HS-27A (cell line): ENCODE data around the gene ITGA1.
"Not testable (repeated sequence)": the region's sequence is repeated elsewhere in the genome, so short reads cannot be mapped to it uniquely, and the experiment has no call there.

Source experiments
- DNase-seq: peaks from one replicate; pipeline ENCODE4 v3.0.0-alpha.2; 2012; ENCODE audit warnings: low read depth, missing footprints

Gene ITGA1

DNA sequence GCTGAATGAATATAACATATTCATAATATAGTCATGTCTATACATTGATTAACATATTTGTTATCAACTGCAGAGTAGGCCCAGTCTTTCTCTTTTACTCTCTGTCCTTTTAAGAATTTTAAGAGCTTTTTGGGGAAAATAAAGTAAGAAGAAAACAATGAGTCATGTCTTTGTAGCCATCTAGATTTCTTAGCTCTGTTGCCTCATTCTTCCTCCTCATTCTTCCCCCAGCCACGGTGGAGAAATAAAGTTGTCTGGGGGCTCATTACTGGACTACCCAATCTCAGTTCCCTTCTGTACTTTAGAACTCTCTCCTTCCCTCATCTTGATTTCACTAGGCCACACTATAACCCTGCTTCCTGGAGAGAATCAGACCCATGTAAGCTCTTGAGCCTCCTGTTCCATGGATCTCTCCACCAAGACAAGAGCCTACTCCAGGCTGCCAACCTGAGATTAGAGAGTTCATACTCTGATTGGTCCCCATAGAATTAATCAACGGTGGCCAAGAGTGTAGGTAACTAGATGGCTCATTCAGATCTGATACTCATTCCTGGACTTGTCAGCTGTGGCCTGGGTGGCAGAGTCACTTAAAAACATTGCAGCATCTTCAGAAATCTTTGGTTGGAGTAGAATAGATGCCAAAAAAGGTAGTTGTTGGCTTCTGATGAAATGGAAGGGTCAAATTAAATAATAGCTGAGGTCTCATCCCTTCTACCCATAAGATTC lies 44.2 kb downstream of the ITGA1 start:
- DNase-seq, result no peak

DNA sequence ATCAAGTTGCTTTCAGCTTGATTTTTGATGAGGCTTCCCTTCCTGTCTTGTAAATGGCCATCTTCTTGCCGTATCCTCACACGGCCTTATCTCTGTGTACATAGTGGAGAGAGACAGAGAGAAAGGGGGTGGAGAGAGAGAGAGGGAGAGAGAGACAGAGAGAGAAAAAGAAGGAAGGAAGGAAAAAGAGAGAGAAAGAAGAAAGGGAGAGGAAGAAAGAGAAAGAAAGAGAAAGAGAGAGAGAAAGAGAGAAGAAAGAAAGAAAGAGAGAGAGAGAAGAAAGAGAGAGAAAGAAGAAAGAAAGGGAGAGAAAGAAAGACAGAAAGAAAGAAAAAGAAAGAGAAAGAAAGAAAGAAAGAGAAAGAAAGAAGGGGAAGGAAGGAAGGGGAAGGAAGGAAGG lies 46.6 kb downstream of the ITGA1 start:
- DNase-seq, result no peak

DNA sequence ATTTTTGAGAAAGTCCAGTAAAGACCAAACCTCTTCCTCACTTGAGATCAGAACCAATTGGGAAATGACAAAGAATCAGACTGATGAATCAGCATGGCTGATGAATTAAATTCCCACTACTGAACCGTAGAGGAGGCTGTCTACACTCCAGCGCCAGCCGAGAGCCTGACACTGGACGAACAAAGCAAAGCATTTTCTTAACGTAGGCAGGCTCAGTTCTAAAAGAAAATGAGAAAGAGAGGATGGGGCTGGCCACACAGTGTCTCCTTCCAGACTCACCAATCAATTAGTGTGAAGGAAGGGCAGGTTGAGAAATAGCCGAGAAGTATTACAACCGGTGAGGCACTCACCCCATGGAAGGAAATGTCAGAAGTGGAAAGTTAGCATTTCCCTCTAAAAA lies 49.4 kb downstream of the ITGA1 start:
- no peak for DNase-seq

DNA sequence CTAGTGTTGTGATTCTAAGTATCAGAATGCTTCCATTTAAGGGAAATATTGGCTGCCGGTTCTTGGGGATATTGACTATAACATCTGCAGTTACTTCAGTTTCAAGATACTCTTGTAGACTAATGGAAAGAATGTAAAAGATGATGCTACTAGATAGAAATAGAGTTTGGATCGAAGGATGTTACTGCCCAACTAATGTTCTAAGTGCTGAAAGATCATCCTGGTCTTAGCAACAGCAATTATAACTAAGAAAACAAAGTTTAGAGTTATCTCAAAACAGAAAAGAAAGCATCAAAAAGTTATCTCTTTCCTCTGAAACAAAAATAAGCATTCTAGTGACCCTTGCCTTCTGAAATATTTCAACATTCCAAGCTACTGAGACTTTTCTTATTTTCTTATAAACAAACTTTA lies 49.9 kb downstream of the ITGA1 start:
- no peak for DNase-seq

DNA sequence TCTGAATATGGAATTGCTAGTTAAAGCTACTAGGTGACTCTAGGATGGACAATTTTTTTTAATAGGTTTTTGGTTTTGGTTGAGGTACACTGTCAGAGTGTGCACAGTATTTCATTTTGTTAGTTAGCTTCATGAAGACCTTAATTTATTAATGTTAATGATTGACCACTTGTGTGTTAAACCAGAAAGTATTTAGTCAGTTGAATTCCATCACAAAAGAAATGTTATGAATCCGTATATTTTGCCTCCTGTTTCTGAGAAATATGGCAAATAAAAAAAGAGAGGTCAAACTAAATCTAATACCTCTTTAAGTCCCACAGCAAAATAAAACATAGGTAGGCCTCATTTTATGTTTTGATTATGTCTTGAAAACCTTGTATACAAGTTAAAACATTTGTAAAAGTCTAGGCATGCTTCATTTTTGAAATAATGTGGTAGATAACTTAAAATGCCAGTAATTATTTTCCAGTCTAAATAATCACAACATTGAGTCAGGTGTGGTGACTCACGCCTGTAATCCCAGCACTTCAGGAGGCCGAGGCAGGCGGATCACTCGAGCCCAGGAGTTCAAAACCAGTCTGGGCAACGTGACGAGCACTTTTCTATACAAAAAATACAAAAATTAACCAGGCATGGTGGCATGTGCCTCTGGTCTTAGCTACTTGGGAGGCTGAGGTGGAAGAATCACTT lies 50.8 kb downstream of the ITGA1 start:
- DNase-seq, result no peak

DNA sequence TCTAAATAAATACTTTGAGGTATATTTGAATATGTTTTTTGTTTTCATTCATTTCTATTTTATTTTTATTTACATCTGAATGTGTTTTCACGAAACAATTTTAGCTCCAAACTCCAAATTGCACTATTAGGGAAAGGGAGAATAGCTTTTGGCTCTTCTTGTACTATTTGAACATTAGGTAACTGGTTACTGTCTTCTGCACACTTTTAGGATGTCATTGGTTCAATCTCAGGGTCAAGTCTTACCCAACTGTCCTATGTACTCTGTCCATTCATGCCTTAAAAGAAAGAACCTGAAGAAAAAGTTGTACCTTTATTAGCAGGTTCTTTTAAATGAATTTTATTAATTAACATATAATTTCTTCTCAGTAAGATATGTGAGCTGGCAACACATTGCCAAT lies 51.6 kb downstream of the ITGA1 start:
- DNase-seq, result no peak

DNA sequence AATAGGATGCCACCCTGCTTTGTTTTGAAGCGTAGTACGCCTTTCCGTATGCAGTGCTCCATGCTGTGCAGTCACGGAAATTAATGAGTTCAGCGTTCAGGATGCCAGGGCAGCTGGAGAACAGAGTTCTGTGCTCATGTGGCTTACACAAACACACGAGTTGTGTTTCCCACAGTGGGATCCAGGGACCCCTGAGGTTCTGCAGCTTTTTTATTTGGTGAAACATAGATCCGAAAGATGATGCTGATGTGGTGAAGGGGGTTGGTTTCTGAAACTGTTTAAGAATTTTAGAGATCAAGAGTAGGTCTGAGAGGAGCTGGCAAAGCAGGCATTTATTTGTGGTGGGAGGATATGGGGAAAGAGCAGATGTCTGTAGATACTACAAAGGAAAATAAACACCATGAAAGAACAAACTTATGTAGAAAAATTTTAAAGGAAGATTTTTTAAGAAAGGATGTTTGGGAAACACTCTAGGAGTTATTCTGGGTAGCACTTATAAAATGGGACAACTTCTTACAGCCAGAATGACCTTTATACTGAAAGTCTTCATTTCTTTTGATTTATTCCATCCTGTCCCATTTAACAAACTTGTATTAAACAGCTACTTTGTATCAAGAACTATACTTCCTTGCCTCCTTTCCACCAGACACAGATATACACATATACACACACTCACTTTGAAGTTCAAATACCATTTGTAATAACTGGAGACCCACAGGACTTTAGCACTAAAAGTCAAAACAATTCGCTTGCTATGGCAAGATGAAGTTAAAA lies 52.7 kb downstream of the ITGA1 start:
- no peak for DNase-seq

DNA sequence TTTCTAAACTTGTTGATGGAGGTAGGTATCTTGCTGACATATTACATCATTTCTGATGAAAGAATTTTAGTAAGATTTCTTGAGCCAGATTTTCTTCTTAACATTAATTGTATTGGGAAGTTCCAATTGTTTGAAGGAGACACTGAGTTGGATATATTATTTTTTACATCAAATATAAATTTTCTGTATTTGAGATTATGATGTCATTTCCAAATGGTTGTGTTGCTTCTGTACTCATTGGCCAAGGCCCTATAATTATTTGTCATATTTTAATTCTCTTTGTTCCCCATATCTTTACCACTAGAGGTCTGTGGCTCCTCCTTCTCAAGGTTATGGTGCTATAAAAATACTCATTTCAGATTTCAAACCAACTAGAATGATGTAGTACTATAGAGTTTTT lies 53.4 kb downstream of the ITGA1 start:
- DNase-seq, result no peak

DNA sequence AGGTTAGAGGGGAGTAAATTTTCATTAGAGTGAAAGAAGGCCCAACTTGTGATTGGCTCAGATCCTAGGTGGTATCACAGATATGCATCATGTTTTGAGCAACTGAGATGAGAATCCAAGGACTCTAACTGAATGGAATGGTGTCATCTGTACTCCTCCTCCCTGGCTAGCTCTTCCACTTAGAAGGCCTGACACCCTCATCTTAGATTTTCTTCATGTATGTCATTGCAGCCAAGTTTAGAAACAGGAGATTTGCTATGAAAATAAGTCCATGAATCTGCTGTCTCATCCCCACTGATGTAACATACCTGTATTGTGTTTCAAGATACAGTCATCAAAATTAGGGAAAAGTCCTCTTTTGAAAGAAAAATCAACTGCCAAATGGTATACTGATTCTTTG lies 54.4 kb downstream of the ITGA1 start:
- DNase-seq, result no peak

DNA sequence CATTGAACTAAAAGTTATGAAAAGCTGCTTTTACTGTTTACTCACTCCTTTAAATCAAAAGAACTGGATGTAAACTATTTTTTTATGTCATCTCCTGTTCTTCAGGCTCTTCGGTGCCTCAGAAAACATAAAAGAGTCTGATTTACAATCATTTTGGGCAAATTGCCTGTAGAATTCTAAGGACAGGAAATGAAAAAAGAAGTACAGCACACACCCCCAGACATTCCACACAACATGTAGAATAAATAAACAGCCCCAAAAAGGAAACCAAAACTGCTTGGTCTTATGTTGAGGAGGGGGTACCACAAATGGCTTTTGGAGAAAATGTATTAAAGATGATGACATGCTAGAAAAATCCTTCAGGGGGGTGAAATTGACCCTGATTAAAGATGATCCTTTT lies 57.2 kb downstream of the ITGA1 start:
- no peak for DNase-seq

DNA sequence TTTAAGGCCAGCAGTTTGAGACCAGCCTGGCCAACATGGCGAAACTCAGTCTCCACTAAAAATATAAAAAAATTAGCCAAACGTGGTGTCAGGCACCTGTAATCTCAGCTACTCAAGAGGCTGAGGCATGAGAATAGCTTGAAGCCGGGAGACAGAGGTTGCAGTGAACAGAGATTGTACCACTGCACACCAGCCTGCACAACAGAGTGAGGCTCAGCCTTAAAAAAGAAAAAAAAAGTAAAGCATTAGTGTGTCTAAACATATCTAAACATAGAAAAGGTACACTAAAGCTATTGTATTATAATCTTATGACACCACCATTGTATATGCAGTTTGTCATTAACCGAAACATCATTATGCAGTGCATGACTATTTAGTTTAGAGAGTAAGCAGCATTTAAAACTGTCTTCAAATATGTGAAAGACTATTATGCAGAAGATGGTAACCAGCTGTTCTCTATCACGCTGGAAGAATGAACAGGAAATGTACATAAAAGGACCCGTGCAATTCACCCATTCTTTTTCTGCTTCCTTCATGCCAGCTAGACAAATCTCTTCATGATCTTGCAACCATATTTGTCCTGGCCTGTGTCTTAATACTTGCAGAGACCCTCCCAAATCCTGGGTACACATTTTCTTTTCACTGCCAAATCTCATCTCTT lies 58.6 kb downstream of the ITGA1 start:
- DNase-seq, result no peak

DNA sequence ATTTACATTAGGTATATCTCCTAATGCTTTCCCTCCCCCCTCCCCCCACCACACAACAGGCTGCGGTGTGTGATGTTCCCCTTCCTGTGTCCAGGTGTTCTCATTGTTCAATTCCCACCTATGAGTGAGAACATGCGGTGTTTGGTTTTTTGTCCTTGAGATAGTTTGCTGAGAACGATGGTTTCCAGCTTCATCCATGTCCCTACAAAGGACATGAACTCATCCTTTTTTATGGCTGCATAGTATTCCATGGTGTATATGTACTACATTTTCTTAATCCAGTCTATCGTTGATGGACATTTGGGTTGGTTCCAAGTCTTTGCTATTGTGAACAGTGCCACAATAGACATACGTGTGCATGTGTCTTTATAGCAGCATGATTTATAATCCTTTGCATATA lies 61.0 kb downstream of the ITGA1 start:
- DNase-seq, result not testable (repeated sequence)

DNA sequence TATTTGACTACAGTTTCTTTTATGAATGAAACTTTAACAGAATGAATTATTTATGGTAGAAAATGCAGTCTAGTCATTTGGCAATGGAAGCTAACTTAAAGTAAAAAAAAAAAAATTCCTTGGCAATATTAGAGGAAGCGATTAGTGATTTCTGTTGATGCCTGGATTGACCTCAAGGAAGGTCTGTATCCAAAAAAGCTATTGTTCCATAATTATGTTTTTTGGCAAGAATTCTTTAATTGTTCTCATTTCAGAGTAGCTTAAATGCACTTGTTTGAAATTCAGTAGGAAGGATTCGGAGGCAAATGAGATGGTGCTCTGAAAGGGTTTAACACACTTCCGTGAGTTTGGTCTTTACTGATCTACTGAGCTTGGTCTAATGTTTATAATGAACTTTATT lies 61.8 kb downstream of the ITGA1 start:
- no peak for DNase-seq

DNA sequence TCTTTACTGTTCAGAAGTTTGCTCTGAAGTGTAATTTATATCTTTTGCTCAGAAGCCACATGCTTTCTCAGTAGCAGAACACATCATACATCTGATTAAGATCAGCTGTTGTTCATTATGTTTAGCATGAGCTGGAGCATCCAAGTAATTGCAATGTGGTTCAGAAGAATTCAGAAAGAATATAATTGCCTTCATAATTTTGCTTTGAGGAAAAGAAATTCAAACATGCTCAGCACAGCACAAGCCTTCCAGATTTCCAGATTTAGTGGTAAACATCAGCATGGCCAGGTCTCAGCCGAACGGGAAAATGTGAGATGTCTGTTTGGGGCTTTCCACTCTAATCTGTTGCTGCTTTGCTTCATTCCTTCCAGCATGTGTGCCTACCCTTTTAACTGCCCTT lies 65.9 kb downstream of the ITGA1 start:
- no peak for DNase-seq

DNA sequence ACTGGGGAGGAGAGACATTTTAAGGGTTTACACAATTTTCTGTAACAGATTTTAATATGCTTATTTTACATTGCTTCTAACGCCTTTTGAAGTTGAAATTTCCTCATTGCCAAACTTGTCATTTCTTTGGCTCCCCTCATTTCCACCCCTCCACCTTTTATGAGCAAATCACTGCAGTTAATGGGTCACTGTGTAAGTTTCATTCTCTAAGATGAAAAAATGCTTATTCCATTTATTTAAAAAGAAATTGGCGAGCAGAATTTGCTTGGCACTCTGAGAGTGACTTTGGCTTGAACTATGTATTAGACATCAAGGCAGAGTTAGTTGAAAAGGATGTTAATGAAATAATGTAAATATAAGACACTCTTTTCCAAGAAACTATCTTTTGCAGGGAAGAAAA lies 66.6 kb downstream of the ITGA1 start:
- DNase-seq, result no peak

DNA sequence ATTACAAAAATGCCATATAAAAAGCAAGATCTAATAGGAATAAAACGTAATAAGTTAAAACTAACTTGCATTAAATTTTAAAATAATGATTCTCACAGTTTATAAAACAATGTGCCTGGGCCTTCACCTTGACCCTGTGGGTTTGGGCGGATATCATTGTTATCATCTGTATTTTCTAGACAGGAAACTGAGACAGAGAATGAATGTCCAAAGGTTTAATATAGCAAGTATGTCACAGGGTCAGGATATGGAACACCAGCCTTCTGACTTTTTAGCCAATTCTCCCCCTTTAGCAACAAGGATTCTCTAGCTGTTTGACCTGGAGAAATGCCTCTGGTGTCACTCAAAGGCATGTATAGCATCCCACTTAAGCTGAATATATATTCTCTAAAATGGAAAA lies 67.2 kb downstream of the ITGA1 start:
- no peak for DNase-seq

DNA sequence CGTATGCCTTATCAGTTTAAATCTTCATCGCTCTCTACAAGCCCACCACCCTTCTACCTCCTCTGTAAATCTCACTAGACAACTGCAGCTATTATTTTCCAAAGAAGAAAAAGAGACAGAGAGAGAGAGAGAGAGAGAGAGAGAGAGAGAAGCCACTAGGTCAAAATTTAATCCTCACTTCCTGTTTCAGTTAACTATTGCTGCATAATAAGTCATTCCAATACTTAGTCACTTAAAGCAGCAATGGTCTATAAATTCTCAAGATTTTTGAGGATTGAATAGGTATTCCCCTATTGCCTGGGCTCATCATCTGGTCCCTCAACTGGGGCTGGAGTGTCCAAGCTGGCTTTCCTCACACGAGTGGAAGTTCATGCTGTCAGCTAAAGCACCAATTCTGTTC lies 68.8 kb downstream of the ITGA1 start:
- no peak for DNase-seq

DNA sequence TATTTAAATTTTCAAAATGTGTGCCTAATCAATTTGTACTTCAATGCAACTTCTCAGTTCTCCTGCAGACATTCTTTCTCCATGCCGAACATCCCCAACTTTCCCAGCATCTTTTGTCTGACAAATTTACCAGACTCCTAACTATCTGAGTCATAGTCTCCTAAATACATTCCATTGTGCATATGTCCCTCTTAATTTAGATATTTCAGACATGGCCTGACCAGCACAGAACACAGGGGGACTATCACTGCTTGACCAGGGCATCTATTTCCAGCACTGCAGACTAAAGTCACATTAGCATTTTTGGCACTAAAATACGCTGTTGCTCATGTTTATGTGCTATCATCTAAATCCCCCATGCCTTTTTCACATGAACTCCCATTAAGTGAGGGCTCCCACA lies 71.9 kb downstream of the ITGA1 start:
- peak; percentile 42 for DNase-seq

DNA sequence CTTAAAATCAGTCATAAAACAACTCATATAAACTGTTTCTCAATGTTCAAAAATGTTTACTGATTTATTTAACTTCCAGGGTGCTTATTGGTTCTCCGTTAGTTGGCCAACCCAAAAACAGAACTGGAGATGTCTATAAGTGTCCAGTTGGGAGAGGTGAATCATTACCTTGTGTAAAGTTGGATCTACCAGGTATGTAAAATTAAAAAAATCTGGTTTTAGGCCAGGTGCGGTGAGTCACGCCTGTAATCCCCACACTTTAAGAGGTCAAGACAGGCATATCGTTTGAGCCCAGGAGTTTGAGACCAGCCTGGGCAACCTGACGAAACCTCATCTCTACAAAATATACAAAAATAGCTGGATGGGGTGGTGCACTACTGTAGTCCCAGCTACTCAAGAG lies 73.7 kb downstream of the ITGA1 start:
- DNase-seq, result no peak

DNA sequence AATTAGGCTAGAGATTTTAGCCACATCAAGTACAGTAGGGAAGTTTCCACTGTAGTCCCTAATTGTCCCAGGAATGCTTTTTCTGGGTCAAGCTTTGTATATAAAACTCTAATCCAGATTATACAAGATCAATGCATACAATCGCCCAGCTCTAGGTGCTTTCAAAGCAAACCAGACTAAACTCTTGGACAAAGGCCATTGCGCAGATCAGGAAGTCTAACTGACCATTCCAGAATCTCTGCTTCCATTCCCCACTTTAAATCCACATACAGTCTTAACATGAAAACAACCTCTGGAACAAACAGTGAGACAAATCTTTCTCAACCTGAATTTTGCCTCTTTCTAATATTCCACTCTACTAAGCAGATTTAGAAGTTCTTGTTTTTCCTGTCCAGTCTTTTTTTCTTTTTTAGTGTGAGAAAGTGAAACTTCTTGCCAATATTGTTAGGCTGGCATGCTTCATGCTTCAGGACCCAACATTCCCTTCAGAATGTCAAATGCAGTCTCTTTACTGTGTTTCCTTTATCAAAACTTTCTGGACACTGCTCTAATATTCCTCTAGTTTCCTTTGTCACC lies 76.1 kb downstream of the ITGA1 start:
- no peak for DNase-seq

DNA sequence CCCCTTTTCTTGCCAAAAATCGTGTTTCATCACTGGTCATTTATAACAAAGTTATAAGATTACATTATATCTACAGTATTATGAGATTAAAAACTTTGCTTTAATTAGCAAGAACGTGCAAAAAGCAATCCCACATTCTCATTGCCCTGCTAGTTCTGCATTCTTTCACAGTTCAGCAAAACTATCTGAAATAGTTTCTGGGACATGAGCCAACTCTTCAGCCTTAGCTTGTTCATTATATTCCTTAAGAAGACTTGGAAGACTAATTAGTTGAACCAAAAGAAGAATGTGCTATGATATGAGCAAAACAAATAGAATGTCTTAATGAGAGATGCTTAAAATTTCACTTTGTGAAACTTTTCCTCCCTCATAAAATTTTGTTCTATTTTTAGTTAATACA lies 76.7 kb downstream of the ITGA1 start:
- no peak for DNase-seq

DNA sequence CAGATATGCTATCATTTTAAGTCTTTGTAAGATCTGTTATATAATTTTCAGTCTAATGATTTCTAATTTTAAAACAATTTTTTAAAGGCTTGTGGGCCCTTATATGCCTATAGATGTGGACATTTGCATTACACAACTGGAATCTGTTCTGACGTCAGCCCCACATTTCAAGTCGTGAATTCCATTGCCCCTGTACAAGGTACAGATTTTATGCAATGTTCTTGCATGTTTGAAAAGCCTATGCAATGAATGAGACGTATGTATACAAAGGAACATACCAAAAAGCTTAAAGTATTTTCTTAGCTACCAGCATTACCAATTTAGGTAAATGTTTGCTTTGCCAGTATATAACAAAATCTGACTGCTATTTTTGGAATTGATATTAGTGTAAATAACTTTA lies 77.2 kb downstream of the ITGA1 start:
- no peak for DNase-seq
